WI38 (cell line): ENCODE measurements around the gene POLR1A.

Experiments
- H3K4me3 ChIP-seq: 2 replicates; pipeline ENCODE4 v1.5.1; 2011; ENCODE audit warnings: low read depth, mild to moderate bottlenecking, control low read depth, low read length
- CTCF ChIP-seq: IDR thresholded peaks from 2 replicates; pipeline ENCODE4 v1.5.1; 2012; ENCODE audit warnings: low read depth, mild to moderate bottlenecking, control low read depth, low read length

POLR1A gene

GRCh38 chr2:86064006-86064405, 41.7 kb downstream of the POLR1A start:
- H3K4me3 ChIP-seq: no peak overlapping the region
- TF ChIP-seq CTCF: no peak

- TF ChIP-seq CTCF: no peak
- H3K4me3 ChIP-seq: no peak overlapping the region
Measured at GRCh38 chr2:86062043-86062442, 43.6 kb downstream of the POLR1A start.

GRCh38 chr2:86056590-86057331, 48.9 kb downstream of the POLR1A start:
- no peak overlapping the region for H3K4me3 ChIP-seq
- no peak for TF ChIP-seq CTCF

- no peak for TF ChIP-seq CTCF
- H3K4me3 ChIP-seq: no peak overlapping the region
Measured at GRCh38 chr2:86055314-86055713, 50.4 kb downstream of the POLR1A start.

GRCh38 chr2:86054535-86055082, 51.1 kb downstream of the POLR1A start:
- no peak for TF ChIP-seq CTCF
- no peak overlapping the region for H3K4me3 ChIP-seq

- H3K4me3 ChIP-seq: no peak overlapping the region
- no peak for TF ChIP-seq CTCF
Measured at GRCh38 chr2:86053166-86053565, 52.5 kb downstream of the POLR1A start.

- TF ChIP-seq CTCF: no peak
- H3K4me3 ChIP-seq: no peak overlapping the region
Measured at GRCh38 chr2:86052676-86053075, 53.0 kb downstream of the POLR1A start.
